ENCODE results near the gene GPSM1.

GPSM1 gene

DNA sequence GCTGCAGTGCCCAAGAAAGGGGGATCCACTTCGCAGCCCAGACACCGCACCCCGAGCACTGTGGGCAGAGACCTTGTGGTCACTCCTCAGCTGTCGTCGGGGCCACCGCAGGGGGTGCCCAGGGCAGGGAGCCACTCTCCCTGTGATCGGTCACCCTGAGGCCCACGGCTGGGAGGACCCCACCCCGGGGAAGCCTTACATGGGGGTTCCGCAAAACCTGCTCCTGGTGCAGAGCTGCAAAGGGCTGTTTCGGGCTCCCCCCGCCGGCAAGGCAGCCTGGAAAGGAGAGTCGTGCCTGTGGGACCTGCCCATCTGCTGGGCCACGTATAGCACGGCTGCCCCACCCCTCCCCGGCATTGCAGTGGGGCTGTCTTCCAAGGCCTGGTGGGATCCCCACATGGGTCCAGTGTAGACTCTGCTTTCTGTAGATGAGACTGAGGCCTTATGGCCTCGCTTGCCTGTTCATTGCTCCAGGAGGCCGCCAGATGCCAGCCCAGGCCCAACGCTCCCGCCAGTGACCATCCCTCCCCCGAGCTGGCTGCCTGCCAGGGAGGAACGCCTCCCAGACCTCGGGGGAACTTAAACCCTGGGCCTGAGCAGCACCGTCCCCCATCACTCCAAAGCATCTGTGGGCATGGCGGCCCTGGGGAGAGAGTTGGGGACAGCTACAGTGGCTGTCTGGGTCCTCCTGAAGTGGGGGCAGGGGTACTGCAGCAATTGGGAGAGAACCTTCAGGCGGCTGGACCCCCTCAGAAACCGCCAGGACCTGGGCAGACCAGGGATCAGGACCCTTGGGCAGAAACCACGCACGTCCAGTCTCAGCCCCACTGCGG, 37.8 kb downstream of the GPSM1 start:
- H3K27me3 ChIP-seq (ENCODE audit: insufficient read depth, low read length, poor library complexity, severe bottlenecking) = no peaks in the 10 kb centered on the region
- TF ChIP-seq CTCF (conservative IDR thresholded peaks at IDR 0.05; ENCODE audit: low read length) = no peak
- no peak for TF ChIP-seq EZH2phosphoT487 (IDR thresholded peaks at IDR 0.05; ENCODE audit: borderline replicate concordance)
- H3K4me3 ChIP-seq (ENCODE audit: low read length, poor library complexity, severe bottlenecking) = no peak overlapping the region
- H3K4me2 ChIP-seq (ENCODE audit: low read depth, low read length, poor library complexity, severe bottlenecking) = no peak overlapping the region
- no peaks in the 10 kb centered on the region for H3F3A ChIP-seq (ENCODE audit: low read depth)
- no peak overlapping the region for H3K9ac ChIP-seq (ENCODE audit: low read depth, low read length, poor library complexity, severe bottlenecking)
- no peak overlapping the region for H2AFZ ChIP-seq (ENCODE audit: low read length)
- H3K79me2 ChIP-seq (ENCODE audit: insufficient read depth, low read length) = no peaks in the 10 kb centered on the region
- H3K36me3 ChIP-seq (ENCODE audit: insufficient read depth, low read length) = no peaks in the 10 kb centered on the region
- H4K20me1 ChIP-seq (ENCODE audit: insufficient read depth, low read length, poor library complexity, severe bottlenecking) = peaks cover 7% of the 10 kb centered on the region
- no peaks in the 10 kb centered on the region for H3K9me3 ChIP-seq (ENCODE audit: insufficient read depth, low read depth, low read length)
- H3K9me2 ChIP-seq (replicated peaks; ENCODE audit: low read depth, low read length) = no peaks in the 10 kb centered on the region
- H3K4me1 ChIP-seq (ENCODE audit: insufficient read depth, low read length, poor library complexity, severe bottlenecking) = peaks cover 6% of the 10 kb centered on the region

DNA sequence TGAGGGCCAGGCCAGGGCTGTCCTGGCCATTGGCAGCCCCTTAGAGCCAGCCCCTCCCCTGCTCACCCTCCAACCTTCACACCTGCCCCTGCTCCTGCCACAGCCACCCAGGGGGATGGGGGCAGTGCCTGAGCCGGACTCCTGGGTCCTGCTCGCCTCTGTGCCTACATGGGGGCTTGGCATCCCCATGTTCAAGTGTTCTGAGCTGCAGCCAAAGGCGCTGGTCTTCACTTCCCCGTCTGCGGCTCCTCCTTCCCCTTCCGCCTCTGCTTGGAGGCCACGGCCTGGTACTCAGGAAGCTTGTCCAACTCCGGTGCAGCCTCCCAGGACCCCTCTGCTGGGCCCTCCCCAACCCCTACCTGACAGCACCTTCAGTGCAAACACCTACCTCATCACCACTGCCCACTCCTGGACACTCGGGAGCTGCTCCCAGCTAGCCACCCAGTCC, 38.5 kb downstream of the GPSM1 start:
- no peaks in the 10 kb centered on the region for H3F3A ChIP-seq (ENCODE audit: low read depth)
- H4K20me1 ChIP-seq (ENCODE audit: insufficient read depth, low read length, poor library complexity, severe bottlenecking) = peaks cover 7% of the 10 kb centered on the region
- no peaks in the 10 kb centered on the region for H3K27me3 ChIP-seq (ENCODE audit: insufficient read depth, low read length, poor library complexity, severe bottlenecking)
- H3K9ac ChIP-seq (ENCODE audit: low read depth, low read length, poor library complexity, severe bottlenecking) = no peak overlapping the region
- no peak overlapping the region for H3K4me3 ChIP-seq (ENCODE audit: low read length, poor library complexity, severe bottlenecking)
- no peak overlapping the region for H2AFZ ChIP-seq (ENCODE audit: low read length)
- H3K9me3 ChIP-seq (ENCODE audit: insufficient read depth, low read depth, low read length) = no peaks in the 10 kb centered on the region
- no peaks in the 10 kb centered on the region for H3K9me2 ChIP-seq (replicated peaks; ENCODE audit: low read depth, low read length)
- TF ChIP-seq EZH2phosphoT487 (IDR thresholded peaks at IDR 0.05; ENCODE audit: borderline replicate concordance) = no peak
- TF ChIP-seq CTCF (conservative IDR thresholded peaks at IDR 0.05; ENCODE audit: low read length) = no peak
- peaks cover 6% of the 10 kb centered on the region for H3K4me1 ChIP-seq (ENCODE audit: insufficient read depth, low read length, poor library complexity, severe bottlenecking)
- H3K79me2 ChIP-seq (ENCODE audit: insufficient read depth, low read length) = no peaks in the 10 kb centered on the region
- no peaks in the 10 kb centered on the region for H3K36me3 ChIP-seq (ENCODE audit: insufficient read depth, low read length)
- no peak overlapping the region for H3K4me2 ChIP-seq (ENCODE audit: low read depth, low read length, poor library complexity, severe bottlenecking)

- no peak for TF ChIP-seq CTCF (conservative IDR thresholded peaks at IDR 0.05; ENCODE audit: low read length)
- no peak for TF ChIP-seq EZH2phosphoT487 (IDR thresholded peaks at IDR 0.05; ENCODE audit: borderline replicate concordance)
- H3K9me3 ChIP-seq (ENCODE audit: insufficient read depth, low read depth, low read length) = no peaks in the 10 kb centered on the region
- H3K9ac ChIP-seq (ENCODE audit: low read depth, low read length, poor library complexity, severe bottlenecking) = no peak overlapping the region
- no peaks in the 10 kb centered on the region for H3K36me3 ChIP-seq (ENCODE audit: insufficient read depth, low read length)
- no peak overlapping the region for H2AFZ ChIP-seq (ENCODE audit: low read length)
- no peaks in the 10 kb centered on the region for H3K27me3 ChIP-seq (ENCODE audit: insufficient read depth, low read length, poor library complexity, severe bottlenecking)
- no peaks in the 10 kb centered on the region for H3K79me2 ChIP-seq (ENCODE audit: insufficient read depth, low read length)
- H3K4me3 ChIP-seq (ENCODE audit: low read length, poor library complexity, severe bottlenecking) = no peak overlapping the region
- H3K4me1 ChIP-seq (ENCODE audit: insufficient read depth, low read length, poor library complexity, severe bottlenecking) = peaks cover 6% of the 10 kb centered on the region
- H3K4me2 ChIP-seq (ENCODE audit: low read depth, low read length, poor library complexity, severe bottlenecking) = no peak overlapping the region
- peaks cover 7% of the 10 kb centered on the region for H4K20me1 ChIP-seq (ENCODE audit: insufficient read depth, low read length, poor library complexity, severe bottlenecking)
- no peaks in the 10 kb centered on the region for H3F3A ChIP-seq (ENCODE audit: low read depth)
- no peaks in the 10 kb centered on the region for H3K9me2 ChIP-seq (replicated peaks; ENCODE audit: low read depth, low read length)
These were observed 39.5 kb downstream of the GPSM1 start for GRCh38 chr9:136366826-136367225.
